Stimulated activated naive CD8-positive, alpha-beta T cell treated with anti-CD3 and anti-CD28 coated beads, Interleukin-15, Interleukin-2, amounts not matched to agents 100 ng/mL and 50 ng/mL, for 24 hours (primary cell): Measurements from ENCODE around the gene LCK.

ENCODE experiments used
- H3K27ac Mint-ChIP-seq: one replicate; pipeline ENCODE4 v1.8.0; 2021; ENCODE audit warnings: mild to moderate bottlenecking, mixed read lengths
- H3K27me3 Mint-ChIP-seq: one replicate; pipeline ENCODE4 v1.8.0; 2021; ENCODE audit warnings: mixed read lengths
- H3K36me3 Mint-ChIP-seq: one replicate; pipeline ENCODE4 v1.8.0; 2021; ENCODE audit warnings: low read depth, mixed read lengths
- H3K4me1 Mint-ChIP-seq: one replicate; pipeline ENCODE4 v1.8.0; 2021; ENCODE audit warnings: low read depth, mixed read lengths
- H3K4me3 Mint-ChIP-seq: one replicate; pipeline ENCODE4 v1.8.0; 2021; ENCODE audit warnings: mild to moderate bottlenecking, mixed read lengths
- H3K9me3 Mint-ChIP-seq: one replicate; pipeline ENCODE4 v1.8.0; 2021; ENCODE audit warnings: mixed read lengths

Gene LCK

GRCh38 chr1:32250893-32251716 lies at the start of gene LCK:
Gene LCK (plus strand): TSS chr1:32251265. CDS start chr1:32274330, 23,065 bp downstream.
- Mint-ChIP-seq H3K9me3 (no peaks in the 10 kb centered on the region), H3K4me3 (peak within 1 kb of the TSS; percentile 95), H3K36me3 (peaks cover 28% of the 10 kb centered on the region), H3K27me3 (no peaks in the 10 kb centered on the region), H3K4me1 (peaks cover 83% of the 10 kb centered on the region), H3K27ac (peak within 1 kb of the TSS; percentile 98)

DNA sequence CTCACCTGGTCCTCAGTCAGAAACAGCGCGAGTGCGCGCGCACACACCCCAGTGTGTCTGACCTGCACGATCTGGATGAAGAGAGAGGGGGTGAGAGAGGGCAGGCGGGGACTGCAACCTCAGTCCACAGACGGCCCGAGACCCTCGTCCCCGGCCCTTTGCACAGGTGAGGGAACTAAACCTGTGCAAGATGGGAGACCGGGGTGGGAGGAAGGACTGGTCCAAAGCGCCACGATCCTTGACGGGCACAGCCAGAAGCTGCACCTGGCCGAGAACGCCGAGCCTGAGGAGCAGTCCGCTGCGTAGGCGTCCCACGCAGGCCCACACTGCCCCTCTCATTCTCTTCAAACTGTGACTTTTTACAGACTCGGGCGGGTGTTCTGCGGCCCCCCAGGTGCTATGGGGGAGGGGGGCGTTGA lies 46.1 kb upstream of the LCK start:
- H3K4me3 Mint-ChIP-seq = peak overlapping the region; percentile 89
- peaks cover 6% of the 10 kb centered on the region for H3K36me3 Mint-ChIP-seq
- H3K4me1 Mint-ChIP-seq = peaks cover 56% of the 10 kb centered on the region
- no peak overlapping the region for H3K27ac Mint-ChIP-seq
- H3K9me3 Mint-ChIP-seq = no peaks in the 10 kb centered on the region
- H3K27me3 Mint-ChIP-seq = no peaks in the 10 kb centered on the region

GRCh38 chr1:32205401-32206370 lies 45.4 kb upstream of the LCK start, which contains the start of gene IQCC:
Gene IQCC (plus strand): TSS chr1:32205671. CDS start chr1:32205682, 11 bp downstream.
- H3K4me1 Mint-ChIP-seq = peaks cover 49% of the 10 kb centered on the region
- peaks cover 6% of the 10 kb centered on the region for H3K36me3 Mint-ChIP-seq
- no peaks in the 10 kb centered on the region for H3K27me3 Mint-ChIP-seq

GRCh38 chr1:32208469-32208868 lies 42.6 kb upstream of the LCK start:
- no peaks in the 10 kb centered on the region for H3K9me3 Mint-ChIP-seq
- H3K27me3 Mint-ChIP-seq = no peaks in the 10 kb centered on the region
- no peak overlapping the region for H3K4me3 Mint-ChIP-seq
- H3K4me1 Mint-ChIP-seq = peaks cover 30% of the 10 kb centered on the region
- peaks cover 6% of the 10 kb centered on the region for H3K36me3 Mint-ChIP-seq
- no peak overlapping the region for H3K27ac Mint-ChIP-seq

More at GRCh38 chr1:32205401-32206370, 45.4 kb upstream of the LCK start, which contains the start of gene IQCC:
- H3K4me3 Mint-ChIP-seq = peak within 1 kb of the TSS; percentile 89
- peak within 1 kb of the TSS; percentile 83 for H3K27ac Mint-ChIP-seq
- no peaks in the 10 kb centered on the region for H3K9me3 Mint-ChIP-seq

GRCh38 chr1:32208891-32209328 lies 42.2 kb upstream of the LCK start, which contains the start of gene DCDC2B:
Gene DCDC2B (plus strand): TSS chr1:32209089. CDS start chr1:32209094, 5 bp downstream.
- Mint-ChIP-seq H3K9me3 (no peaks in the 10 kb centered on the region), H3K36me3 (peaks cover 6% of the 10 kb centered on the region), H3K4me1 (peaks cover 28% of the 10 kb centered on the region), H3K27me3 (no peaks in the 10 kb centered on the region), H3K27ac (no peak within 1 kb of the TSS), H3K4me3 (no peak within 1 kb of the TSS)

- H3K4me3 Mint-ChIP-seq = no peak overlapping the region
- H3K9me3 Mint-ChIP-seq = no peaks in the 10 kb centered on the region
- H3K36me3 Mint-ChIP-seq = peaks cover 9% of the 10 kb centered on the region
- peaks cover 6% of the 10 kb centered on the region for H3K4me1 Mint-ChIP-seq
- no peak overlapping the region for H3K27ac Mint-ChIP-seq
- H3K27me3 Mint-ChIP-seq = no peaks in the 10 kb centered on the region
Observed at GRCh38 chr1:32215629-32216480, 35.2 kb upstream of the LCK start.

GRCh38 chr1:32216566-32216965 lies 34.5 kb upstream of the LCK start:
- Mint-ChIP-seq H3K27ac (no peak overlapping the region), H3K27me3 (no peaks in the 10 kb centered on the region), H3K36me3 (peaks cover 9% of the 10 kb centered on the region), H3K4me1 (peaks cover 13% of the 10 kb centered on the region), H3K9me3 (no peaks in the 10 kb centered on the region), H3K4me3 (no peak overlapping the region)

DNA sequence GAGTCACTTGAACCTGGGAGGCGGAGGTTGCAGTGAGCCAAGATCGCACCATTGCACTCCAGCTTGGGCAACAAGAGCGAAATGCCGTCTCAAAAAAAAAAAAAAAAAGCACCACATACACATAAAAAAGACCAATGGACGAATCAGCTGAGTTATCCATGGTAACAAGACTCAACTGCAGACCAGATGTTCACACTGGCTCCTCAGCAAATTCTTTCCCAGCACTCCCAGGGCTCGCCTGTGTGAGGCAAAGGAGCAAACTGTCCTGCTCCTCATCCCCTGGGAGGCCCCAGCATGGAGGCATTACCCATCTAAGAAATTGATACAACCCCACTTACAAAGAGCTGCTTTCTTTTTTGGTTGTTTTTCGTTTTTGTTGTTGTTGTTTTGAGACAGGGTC lies 32.0 kb upstream of the LCK start:
- Mint-ChIP-seq H3K4me3 (no peak overlapping the region), H3K9me3 (no peaks in the 10 kb centered on the region), H3K36me3 (peaks cover 24% of the 10 kb centered on the region), H3K4me1 (peaks cover 29% of the 10 kb centered on the region), H3K27ac (no peak overlapping the region), H3K27me3 (no peaks in the 10 kb centered on the region)

- Mint-ChIP-seq H3K36me3 (peaks cover 35% of the 10 kb centered on the region), H3K27me3 (no peaks in the 10 kb centered on the region), H3K9me3 (no peaks in the 10 kb centered on the region), H3K27ac (peak overlapping the region; percentile 93), H3K4me3 (peak overlapping the region; percentile 92), H3K4me1 (peaks cover 38% of the 10 kb centered on the region)
Observed at GRCh38 chr1:32220746-32221580, 30.1 kb upstream of the LCK start.

- H3K4me3 Mint-ChIP-seq = peak overlapping the region; percentile 92
- H3K9me3 Mint-ChIP-seq = no peaks in the 10 kb centered on the region
- no peaks in the 10 kb centered on the region for H3K27me3 Mint-ChIP-seq
- H3K36me3 Mint-ChIP-seq = peaks cover 34% of the 10 kb centered on the region
- peaks cover 38% of the 10 kb centered on the region for H3K4me1 Mint-ChIP-seq
- peak overlapping the region; percentile 93 for H3K27ac Mint-ChIP-seq
Observed at GRCh38 chr1:32221581-32221979, 29.5 kb upstream of the LCK start.

- Mint-ChIP-seq H3K4me3 (peak within 1 kb of the TSS; percentile 92), H3K27ac (peak within 1 kb of the TSS; percentile 93), H3K36me3 (peaks cover 35% of the 10 kb centered on the region), H3K9me3 (no peaks in the 10 kb centered on the region), H3K4me1 (peaks cover 38% of the 10 kb centered on the region), H3K27me3 (no peaks in the 10 kb centered on the region)
Observed at GRCh38 chr1:32221980-32222755, 28.9 kb upstream of the LCK start, which contains the start of the genes EIF3I and TMEM234. Gene EIF3I (plus strand): TSS chr1:32222407. CDS start chr1:32222442, 35 bp downstream. Gene TMEM234 (minus strand): TSS chr1:32222353. CDS start chr1:32222322, 31 bp downstream.

DNA sequence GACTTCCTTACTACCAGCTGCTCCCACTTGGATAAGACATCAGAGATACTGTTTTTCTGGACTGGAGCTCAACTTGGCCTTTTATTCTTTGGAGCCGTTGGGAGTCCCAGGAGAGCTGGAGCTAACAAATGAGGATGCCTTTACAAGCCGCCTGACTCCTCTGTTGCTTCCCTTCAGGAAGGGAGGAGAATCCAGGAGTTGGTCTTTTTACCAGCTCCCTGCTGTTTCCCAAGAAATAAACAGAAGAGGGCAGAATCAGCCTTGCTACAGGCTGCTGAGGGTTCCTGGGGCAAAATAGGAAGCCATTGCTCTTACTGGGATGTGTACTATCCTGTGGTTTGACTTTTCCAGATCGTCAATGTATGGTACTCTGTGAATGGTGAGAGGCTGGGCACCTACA lies 27.4 kb upstream of the LCK start:
- Mint-ChIP-seq H3K4me1 (peaks cover 38% of the 10 kb centered on the region), H3K36me3 (peaks cover 50% of the 10 kb centered on the region), H3K27me3 (no peaks in the 10 kb centered on the region), H3K9me3 (no peaks in the 10 kb centered on the region), H3K27ac (peak overlapping the region; percentile 93), H3K4me3 (peak overlapping the region; percentile 92)
